Epithelial cell of esophagus (primary cell): Measurements from ENCODE around the gene RACGAP1.

ENCODE experiments used
- DNase-seq: peaks from one replicate; pipeline ENCODE4 v3.0.0; 2010; ENCODE audit warnings: low read depth
- H3K4me3 ChIP-seq: 2 replicates; pipeline ENCODE4 v1.5.1; 2011; ENCODE audit warnings: mild to moderate bottlenecking, low read length, control low read depth
- TF ChIP-seq, protein P1 (sequence below): IDR thresholded peaks from 2 replicates; pipeline ENCODE4 v1.5.1; 2011; ENCODE audit warnings: low read depth, mild to moderate bottlenecking, low read length, control low read depth, inconsistent platforms; ENCODE audit not compliant: insufficient read depth; ENCODE audit errors: missing control alignments

RACGAP1 gene

DNA sequence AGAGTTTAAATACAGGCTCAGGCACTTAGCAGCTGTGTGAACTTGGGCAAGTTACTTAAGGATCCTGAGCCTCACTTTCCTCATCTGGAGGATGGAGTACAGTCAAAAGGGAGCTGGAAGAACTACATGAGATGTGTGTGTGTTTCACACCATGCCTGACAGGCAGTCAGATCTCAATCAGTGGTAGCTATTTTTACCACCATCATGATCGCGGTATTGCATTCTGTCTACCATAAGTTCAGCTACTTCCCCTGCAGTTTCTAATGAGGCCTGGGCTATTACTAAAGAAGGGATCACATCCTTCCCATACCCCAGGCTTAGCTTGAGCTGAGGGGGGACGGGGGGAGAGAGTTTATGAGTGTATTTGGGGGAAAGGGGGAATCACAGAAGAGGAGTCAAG, 45.5 kb downstream of the RACGAP1 start:
- no peak overlapping the region for H3K4me3 ChIP-seq
- no peak for DNase-seq
- TF ChIP-seq, protein P1, sequence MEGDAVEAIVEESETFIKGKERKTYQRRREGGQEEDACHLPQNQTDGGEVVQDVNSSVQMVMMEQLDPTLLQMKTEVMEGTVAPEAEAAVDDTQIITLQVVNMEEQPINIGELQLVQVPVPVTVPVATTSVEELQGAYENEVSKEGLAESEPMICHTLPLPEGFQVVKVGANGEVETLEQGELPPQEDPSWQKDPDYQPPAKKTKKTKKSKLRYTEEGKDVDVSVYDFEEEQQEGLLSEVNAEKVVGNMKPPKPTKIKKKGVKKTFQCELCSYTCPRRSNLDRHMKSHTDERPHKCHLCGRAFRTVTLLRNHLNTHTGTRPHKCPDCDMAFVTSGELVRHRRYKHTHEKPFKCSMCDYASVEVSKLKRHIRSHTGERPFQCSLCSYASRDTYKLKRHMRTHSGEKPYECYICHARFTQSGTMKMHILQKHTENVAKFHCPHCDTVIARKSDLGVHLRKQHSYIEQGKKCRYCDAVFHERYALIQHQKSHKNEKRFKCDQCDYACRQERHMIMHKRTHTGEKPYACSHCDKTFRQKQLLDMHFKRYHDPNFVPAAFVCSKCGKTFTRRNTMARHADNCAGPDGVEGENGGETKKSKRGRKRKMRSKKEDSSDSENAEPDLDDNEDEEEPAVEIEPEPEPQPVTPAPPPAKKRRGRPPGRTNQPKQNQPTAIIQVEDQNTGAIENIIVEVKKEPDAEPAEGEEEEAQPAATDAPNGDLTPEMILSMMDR, result no peak

DNA sequence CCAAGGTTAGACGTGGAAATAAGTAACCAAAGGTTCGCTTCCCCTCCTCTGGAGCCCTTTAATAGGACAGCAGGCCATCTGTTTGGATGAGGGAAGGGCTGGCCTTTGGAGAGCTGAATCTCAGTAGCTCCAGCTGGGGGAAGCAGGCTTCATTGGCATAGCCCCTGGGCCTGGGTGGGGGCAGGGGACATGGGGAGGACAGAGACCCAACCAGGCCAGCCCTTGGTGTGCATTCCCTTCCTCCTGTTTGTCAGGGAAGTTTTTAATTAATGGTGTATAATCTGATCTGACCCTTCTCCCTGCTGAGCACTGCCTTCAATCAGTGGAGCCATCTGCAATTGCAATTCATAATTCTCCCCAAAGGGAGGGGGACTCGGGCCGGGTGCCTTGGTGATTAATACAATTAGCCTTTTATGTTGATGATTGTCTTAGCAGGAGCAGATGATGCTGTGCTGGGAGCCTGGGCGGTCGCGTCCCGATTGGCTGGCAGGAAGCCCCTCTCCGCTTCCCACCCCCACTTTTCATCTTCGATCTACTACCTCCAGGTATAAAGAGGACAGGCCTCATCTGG, 46.2 kb downstream of the RACGAP1 start:
- H3K4me3 ChIP-seq, result no peak overlapping the region
- TF ChIP-seq, protein P1, result no peak
- DNase-seq, result no peak

DNA sequence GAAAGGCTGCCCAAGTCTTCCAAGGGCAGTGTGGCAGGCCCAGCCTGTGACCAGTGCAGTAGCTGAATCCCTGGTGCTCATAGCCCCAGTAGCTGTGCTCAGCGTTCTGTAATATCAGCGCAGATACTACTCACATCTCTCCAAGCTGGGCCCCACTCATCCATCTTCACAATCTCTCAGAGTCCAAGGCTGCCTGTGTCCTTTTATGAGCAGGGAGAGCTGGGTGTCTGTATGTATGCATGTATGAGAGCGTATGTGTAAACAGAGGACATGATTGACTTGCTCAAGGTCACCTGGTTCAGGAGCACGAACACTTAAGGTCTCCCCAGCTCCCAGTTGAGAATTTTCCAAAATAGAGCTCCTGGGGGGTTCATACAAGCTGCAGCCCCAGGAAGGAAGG, 47.2 kb downstream of the RACGAP1 start:
- DNase-seq, result no peak
- TF ChIP-seq, protein P1, result no peak
- no peak overlapping the region for H3K4me3 ChIP-seq

DNA sequence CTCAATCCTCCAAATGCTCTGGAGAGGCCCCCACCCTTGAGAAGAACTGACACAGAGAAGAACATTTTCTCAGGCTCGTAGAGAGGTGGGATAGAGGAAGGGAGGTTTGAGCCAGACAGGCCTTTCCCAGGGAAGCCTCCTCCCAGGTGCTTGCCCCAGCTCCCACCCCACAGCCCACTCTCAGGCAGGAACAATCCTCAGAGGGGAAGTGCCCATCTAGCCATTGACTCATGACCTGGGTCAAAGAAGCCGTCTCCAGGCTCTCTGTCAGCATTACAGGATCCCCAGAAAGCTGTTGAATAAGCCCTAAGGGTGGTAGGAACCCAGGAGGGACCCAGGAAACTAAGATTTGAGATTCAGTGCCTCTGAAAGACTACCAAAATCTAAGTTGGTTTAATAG, 48.7 kb downstream of the RACGAP1 start:
- no peak overlapping the region for H3K4me3 ChIP-seq
- DNase-seq, result no peak
- TF ChIP-seq, protein P1, result no peak

DNA sequence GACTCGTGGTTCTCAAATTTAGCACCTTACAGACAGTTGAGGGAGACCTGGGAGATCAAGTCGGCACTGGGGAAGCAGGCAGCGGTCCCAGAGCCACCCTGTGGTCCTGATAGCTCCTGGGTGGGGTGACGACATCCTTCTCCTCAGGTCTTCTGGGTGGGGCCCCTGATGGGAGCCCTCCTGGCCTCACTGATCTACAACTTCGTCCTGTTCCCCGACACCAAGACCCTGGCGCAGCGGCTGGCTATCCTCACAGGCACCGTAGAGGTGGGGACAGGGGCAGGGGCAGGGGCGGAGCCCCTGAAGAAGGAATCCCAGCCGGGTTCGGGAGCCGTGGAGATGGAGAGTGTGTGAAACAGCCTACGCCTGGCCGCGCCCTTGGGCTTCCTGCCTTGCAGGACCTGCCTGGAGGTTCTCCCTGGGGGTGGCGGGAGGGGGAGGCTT, 50.0 kb downstream of the RACGAP1 start:
- DNase-seq, result no peak
- H3K4me3 ChIP-seq, result no peak overlapping the region
- TF ChIP-seq, protein P1, result no peak

DNA sequence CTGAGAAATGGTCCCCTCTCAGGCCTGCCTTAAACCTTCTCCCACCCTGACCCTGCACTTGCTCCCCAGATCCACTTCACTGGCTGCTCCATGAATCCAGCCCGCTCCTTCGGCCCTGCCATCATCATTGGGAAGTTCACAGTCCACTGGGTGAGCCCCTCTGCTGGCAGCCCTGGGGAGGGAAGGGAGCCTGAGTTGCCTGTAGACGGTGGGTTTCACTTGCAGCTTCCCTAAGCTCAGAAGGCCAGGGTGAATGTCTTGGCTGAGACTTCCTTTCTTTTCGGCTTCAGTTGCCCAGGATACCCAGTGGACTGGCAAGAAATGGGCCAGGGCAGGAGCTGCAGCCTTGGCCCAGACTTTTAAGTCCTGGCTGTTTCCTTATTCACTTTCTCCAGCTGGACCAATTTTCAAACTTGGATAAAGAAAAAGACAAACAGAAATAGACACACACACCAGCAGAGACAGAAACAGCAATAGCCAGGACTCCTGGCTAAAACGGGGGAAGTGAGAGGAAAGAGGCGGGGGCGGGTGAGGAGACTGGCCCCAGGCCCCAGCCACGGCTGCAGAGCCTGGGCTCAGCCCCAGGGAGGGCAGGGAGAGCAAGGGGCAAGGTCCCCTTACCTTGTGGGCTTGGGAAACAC, 50.5 kb downstream of the RACGAP1 start:
- TF ChIP-seq, protein P1, result no peak
- H3K4me3 ChIP-seq, result no peak overlapping the region
- DNase-seq, result no peak

DNA sequence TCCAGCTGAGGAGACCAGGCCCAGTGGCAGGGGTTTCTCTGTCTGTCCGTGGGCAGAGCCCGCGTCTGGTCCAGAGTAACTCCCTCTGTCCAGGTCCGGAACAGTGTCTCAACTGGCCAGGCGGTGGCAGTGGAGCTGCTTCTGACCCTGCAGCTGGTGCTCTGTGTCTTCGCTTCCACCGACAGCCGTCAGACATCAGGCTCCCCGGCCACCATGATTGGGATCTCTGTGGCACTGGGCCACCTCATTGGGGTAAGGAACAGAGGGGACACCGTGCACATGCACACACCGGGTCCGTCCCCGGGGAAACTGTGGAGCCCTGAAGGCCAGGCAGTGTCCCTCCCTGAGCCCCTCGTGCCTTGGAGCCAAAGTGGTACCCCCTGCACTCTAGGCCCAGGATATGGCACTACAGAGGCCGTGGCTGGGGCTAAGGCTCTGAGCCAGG, 51.0 kb downstream of the RACGAP1 start:
- TF ChIP-seq, protein P1, result peak; percentile 28
- no peak overlapping the region for H3K4me3 ChIP-seq
- DNase-seq, result peak; percentile 41
